Left lung (tissue), 10 donors: ENCODE results near the gene PROSER1. TPM values are rescaled to one million over a fixed set of nuclear protein-coding genes. Genes with fewer than 3 reads are reported as not detected.
"Not testable (repeated sequence)": the region's sequence is repeated elsewhere in the genome, so short reads cannot be mapped to it uniquely, and the experiment has no call there.

Experiments used
- ATAC-seq: fragments of 200-7000 bp; cut with Tn5 transposase; one replicate; pipeline ENCODE4 v1.9.1; 2020; ENCODE audit warnings: moderate library complexity
- DNase-seq, 4 donors: peaks; one replicate each; pipeline ENCODE4 v3.0.0-alpha.2; 2013 to 2020
- H3K27ac ChIP-seq, 2 donors: fragments of 200-600 bp; sonication (generic) in 1 of 2; one replicate each; pipeline versions ENCODE4 v1.5.0 to v1.8.0; 2020 to 2021
- H3K27me3 ChIP-seq, 2 donors: fragments of 200-600 bp; sonication (generic) in 1 of 2; one replicate each; pipeline versions ENCODE4 v1.5.0 to v1.8.0; 2020 to 2021
- H3K36me3 ChIP-seq, 2 donors: fragments of 200-600 bp; sonication (generic) in 1 of 2; one replicate each; pipeline versions ENCODE4 v1.5.0 to v1.8.0; 2020 to 2021
- H3K4me1 ChIP-seq, 2 donors: fragments of 200-600 bp; one replicate each; pipeline ENCODE4 v1.8.0; 2021
- H3K4me3 ChIP-seq, 2 donors: fragments of 200-600 bp; sonication (generic) in 1 of 2; one replicate each; pipeline versions ENCODE4 v1.5.0 to v1.8.0; 2020 to 2021; ENCODE audit warnings: mild to moderate bottlenecking in 1 of 2
- H3K9me3 ChIP-seq, 2 donors: fragments of 200-600 bp; sonication (generic) in 1 of 2; one replicate each; pipeline versions ENCODE4 v1.5.0 to v1.8.0; 2020 to 2021
- CTCF ChIP-seq, 2 donors: fragments of 200-600 bp; sonication (generic) in 1 of 2; IDR thresholded peaks; one replicate each; pipeline versions ENCODE4 v1.5.0 to v1.8.0; 2021; ENCODE audit warnings: antibody characterized with exemption in 2 of 2
- intact Hi-C, 2 donors: fragments of 100-400 bp; cut with DNase I; formaldehyde crosslinking; loops; one replicate each; pipeline versions ENCODE4 v1.11.2 to v1.14.2; 2022
- polyA plus RNA-seq, 6 donors: library from polyadenylated mRNA; unstranded; fragments of 120-200 nt; gene quantifications; one replicate each; pipeline ENCODE4 v1.2.1, GENCODE V29; 2013; ENCODE audit not compliant: insufficient read length in 6 of 6
- total RNA-seq, 2 donors: library from RNA; stranded (reverse); fragmentation: NEBNext Ultra II Directional; extraction: Animal tissue kit (Norgen Biotek cat#: 25700); gene quantifications; one replicate each; pipeline ENCODE4 v1.2.1, GENCODE V29; 2021
- donor health status: DM: no; HTN: yes; CAD: no.
- donor health status: DM: no; HTN: no; CAD: no.

The PROSER1 gene
- total and polyA plus RNA-seq, 8 donors = 28.3 to 54.0 (median 43.0) TPM

DNA sequence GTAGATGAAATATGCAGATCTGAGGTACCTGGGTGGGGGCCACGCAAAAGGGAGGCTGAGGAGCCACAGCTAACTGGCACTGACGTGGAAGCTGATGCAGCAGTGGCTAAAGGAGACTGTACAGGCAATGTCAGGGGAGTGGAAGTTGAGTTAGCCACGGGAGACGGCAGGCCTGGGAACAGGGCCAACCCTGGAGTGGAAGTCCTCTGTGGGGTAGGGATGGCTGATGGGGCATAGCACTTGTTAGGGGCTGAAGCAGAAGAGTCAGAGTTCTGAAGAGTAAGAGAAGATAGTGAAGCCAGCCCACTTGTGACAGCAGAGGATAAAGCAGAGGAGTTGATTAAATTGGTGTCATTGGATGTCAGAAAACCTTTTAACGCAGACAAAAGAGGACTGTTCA is 24.4 kb downstream of the PROSER1 start:
- TF ChIP-seq CTCF (IDR thresholded peaks at IDR 0.05) = no peak
- ATAC-seq (no peak), DNase-seq (no peak)
- no peak overlapping the region for H3K27ac ChIP-seq
- H3K36me3 ChIP-seq = peaks cover 3 to 86% of the 10 kb centered on the region in 2 donors
- no peaks in the 10 kb centered on the region for H3K9me3 ChIP-seq
- H3K4me1 ChIP-seq = no peaks in the 10 kb centered on the region
- no peak overlapping the region for H3K4me3 ChIP-seq
- intact Hi-C loops = no loop called here
- H3K27me3 ChIP-seq = no peaks in the 10 kb centered on the region

- TF ChIP-seq CTCF (IDR thresholded peaks at IDR 0.05) = no peak
- no peak for ATAC-seq
- Histone ChIP-seq H3K4me1 (no peaks in the 10 kb centered on the region), H3K27ac (no peak overlapping the region), H3K4me3 (no peak overlapping the region), H3K9me3 (no peaks in the 10 kb centered on the region), H3K27me3 (no peaks in the 10 kb centered on the region), H3K36me3 (peaks cover 3 to 89% of the 10 kb centered on the region in 2 donors)
- DNase-seq = no peak
- intact Hi-C loops = no loop called here
These were observed 25.3 kb downstream of the PROSER1 start for GRCh38 chr13:39012608-39013007.

DNA sequence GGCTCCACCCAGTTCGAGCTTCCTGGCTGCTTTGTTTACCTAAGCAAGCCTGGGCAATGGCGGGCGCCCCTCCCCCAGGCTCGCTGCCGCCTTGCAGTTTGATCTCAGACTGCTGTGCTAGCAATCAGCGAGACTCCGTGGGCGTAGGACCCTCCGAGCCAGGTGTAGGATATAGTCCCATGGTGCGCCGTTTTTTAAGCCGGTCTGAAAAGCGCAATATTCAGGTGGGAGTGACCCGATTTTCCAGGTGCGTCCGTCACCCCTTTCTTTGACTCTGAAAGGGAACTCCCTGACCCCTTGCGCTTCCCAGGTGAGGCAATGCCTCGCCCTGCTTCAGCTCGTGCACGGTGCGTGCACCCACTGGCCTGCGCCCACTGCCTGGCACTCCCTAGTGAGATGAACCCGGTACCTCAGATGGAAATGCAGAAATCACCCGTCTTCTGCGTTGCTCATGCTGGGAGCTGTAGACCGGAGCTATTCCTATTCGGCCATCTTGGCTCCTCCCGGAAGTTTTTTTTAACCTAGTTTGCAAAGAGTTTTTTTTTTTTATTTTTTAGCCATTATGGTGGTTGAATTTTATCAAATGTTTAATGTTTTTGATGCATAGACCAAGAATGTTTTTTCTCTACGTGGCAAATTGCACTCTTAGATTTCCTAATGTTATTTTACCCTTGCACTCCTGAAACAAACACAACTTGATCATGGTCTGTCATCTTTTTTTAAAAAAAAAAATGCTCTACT is 31.3 kb downstream of the PROSER1 start:
- H3K4me3 ChIP-seq, intact Hi-C loops, H3K27me3 ChIP-seq, ATAC-seq, H3K27ac ChIP-seq, H3K4me1 ChIP-seq, DNase-seq, H3K9me3 ChIP-seq: not testable (repeated sequence)
- peaks cover 3 to 36% of the 10 kb centered on the region in 2 donors for H3K36me3 ChIP-seq

DNA sequence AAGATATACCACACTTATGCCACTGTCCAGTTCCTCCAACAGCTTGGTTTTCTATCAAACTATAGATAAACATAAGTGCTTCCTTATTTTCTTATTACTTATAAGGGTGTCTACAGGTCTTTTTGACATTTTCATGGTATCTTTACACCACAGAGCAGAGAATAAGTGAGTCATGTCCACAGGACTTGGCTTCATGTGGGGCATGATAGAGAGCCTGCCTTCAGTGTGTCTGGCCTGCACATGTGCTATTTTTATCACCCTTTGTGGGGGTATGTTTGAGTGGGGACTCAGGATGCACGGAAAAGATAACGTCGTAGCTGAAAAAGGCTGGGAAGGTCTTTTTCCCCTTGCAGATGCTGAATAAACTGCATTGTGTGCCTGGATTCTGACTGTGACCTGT is 39.1 kb downstream of the PROSER1 start:
- H3K9me3 ChIP-seq = no peaks in the 10 kb centered on the region
- DNase-seq (no peak), ATAC-seq (no peak)
- no peak for TF ChIP-seq CTCF (IDR thresholded peaks at IDR 0.05)
- H3K27me3 ChIP-seq = no peaks in the 10 kb centered on the region
- intact Hi-C loops = no loop called here
- H3K36me3 ChIP-seq = no peaks in the 10 kb centered on the region
- no peak overlapping the region for H3K27ac ChIP-seq
- no peaks in the 10 kb centered on the region for H3K4me1 ChIP-seq
- H3K4me3 ChIP-seq = no peak overlapping the region

DNA sequence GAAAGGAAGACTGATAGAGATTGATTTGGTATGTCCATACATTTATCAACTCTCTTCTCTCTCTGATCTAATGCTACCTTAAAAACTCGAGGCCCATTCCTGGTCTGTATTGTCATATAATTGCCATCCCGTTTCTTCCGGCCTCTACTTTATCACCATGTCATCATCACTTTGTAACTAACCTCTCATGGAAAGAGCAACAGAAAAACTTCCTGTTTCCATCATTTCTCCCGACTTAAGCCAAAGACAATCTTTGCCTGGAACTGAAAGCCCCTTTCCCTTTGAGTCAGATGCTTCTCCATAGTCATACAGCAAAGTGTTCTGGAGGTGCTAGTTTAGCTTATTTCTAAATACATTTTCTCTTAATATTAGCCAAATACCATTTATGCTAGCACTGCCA is 44.5 kb downstream of the PROSER1 start:
- no peak for DNase-seq
- H3K27me3 ChIP-seq = no peaks in the 10 kb centered on the region
- TF ChIP-seq CTCF (IDR thresholded peaks at IDR 0.05) = no peak

DNA sequence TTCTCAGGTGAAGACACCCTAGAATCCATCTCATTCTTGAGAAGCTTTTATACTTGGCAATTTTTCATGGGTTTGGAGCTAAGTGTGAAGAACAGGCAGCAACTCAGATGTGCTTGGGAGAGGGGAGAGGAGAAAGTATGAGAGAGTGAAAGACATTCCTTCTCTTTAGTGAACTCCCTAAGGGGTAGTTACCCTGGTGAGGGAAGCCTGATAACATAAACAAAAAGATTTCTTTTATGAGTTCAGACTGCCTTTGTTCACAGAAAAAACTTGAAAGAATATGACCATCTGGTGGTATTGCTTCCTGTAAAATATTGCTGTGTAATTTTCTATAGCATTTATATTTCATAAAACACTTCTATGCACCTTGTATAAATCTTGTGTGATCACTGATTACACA is 47.2 kb downstream of the PROSER1 start, which contains the start of gene STOML3:
Gene STOML3, minus strand, starts transcription at position 139 of the 400 bp plus-strand sequence. Its CDS starts 110 bp downstream, at position 29.
- H3K36me3 ChIP-seq = no peaks in the 10 kb centered on the region
- H3K4me1 ChIP-seq = no peaks in the 10 kb centered on the region
- H3K27me3 ChIP-seq = no peaks in the 10 kb centered on the region
- DNase-seq (no peak), ATAC-seq (no peak)
- no peak within 1 kb of the TSS for H3K4me3 ChIP-seq
- no peak within 1 kb of the TSS for H3K27ac ChIP-seq
- TF ChIP-seq CTCF (IDR thresholded peaks at IDR 0.05) = no peak
- intact Hi-C loops = no loop called here
- no peaks in the 10 kb centered on the region for H3K9me3 ChIP-seq

More for the DNA sequence above, 44.5 kb downstream of the PROSER1 start:
- H3K27ac ChIP-seq = no peak overlapping the region
- no peak overlapping the region for H3K4me3 ChIP-seq
- no peaks in the 10 kb centered on the region for H3K9me3 ChIP-seq
- no peak for ATAC-seq
- H3K36me3 ChIP-seq = no peaks in the 10 kb centered on the region
- no peaks in the 10 kb centered on the region for H3K4me1 ChIP-seq
- intact Hi-C loops = no loop called here
